ENCODE results near the gene THAP12.
"Not testable (repeated sequence)": the region's sequence is repeated elsewhere in the genome, so short reads cannot be mapped to it uniquely, and the experiment has no call there.

Gene THAP12

GRCh38 chr11:76325185-76325584, 55.7 kb downstream of the THAP12 start:
- no peak for DNase-seq

GRCh38 chr11:76323804-76324203, 57.1 kb downstream of the THAP12 start:
- DNase-seq, result no peak

- DNase-seq, result not testable (repeated sequence)
Measured at GRCh38 chr11:76323375-76323774, 57.6 kb downstream of the THAP12 start.

GRCh38 chr11:76322942-76323341, 58.0 kb downstream of the THAP12 start:
- no peak for DNase-seq

- no peak for DNase-seq
Measured at GRCh38 chr11:76322540-76322939, 58.4 kb downstream of the THAP12 start.

GRCh38 chr11:76321820-76322524, 59.0 kb downstream of the THAP12 start:
- DNase-seq, result no peak

GRCh38 chr11:76321340-76321739, 59.6 kb downstream of the THAP12 start:
- DNase-seq, result no peak

GRCh38 chr11:76320929-76321328, 60.0 kb downstream of the THAP12 start:
- no peak for DNase-seq

GRCh38 chr11:76319798-76320197, 61.1 kb downstream of the THAP12 start:
- not testable (repeated sequence) for DNase-seq

GRCh38 chr11:76318744-76319384, 62.1 kb downstream of the THAP12 start:
- peak; percentile 88 for DNase-seq

- no peak for DNase-seq
Measured at GRCh38 chr11:76317296-76317695, 63.6 kb downstream of the THAP12 start.

- no peak for DNase-seq
Measured at GRCh38 chr11:76316726-76317125, 64.2 kb downstream of the THAP12 start.

- DNase-seq, result no peak
Measured at GRCh38 chr11:76315182-76315853, 65.6 kb downstream of the THAP12 start.

- no peak for DNase-seq
Measured at GRCh38 chr11:76314741-76315090, 66.2 kb downstream of the THAP12 start.

GRCh38 chr11:76313913-76314740, 66.8 kb downstream of the THAP12 start:
- no peak for DNase-seq

GRCh38 chr11:76313271-76313670, 67.7 kb downstream of the THAP12 start:
- DNase-seq, result no peak

- no peak for DNase-seq
Measured at GRCh38 chr11:76310832-76311595, 69.9 kb downstream of the THAP12 start.

GRCh38 chr11:76307978-76308747, 72.8 kb downstream of the THAP12 start:
- no peak for DNase-seq

GRCh38 chr11:76307396-76307795, 73.5 kb downstream of the THAP12 start:
- no peak for DNase-seq

GRCh38 chr11:76303399-76303798, 77.5 kb downstream of the THAP12 start:
- DNase-seq, result no peak

- DNase-seq, result no peak
Measured at GRCh38 chr11:76302996-76303395, 77.9 kb downstream of the THAP12 start.
